Measurements from ENCODE around the gene C2orf81. TPM values are rescaled to one million over a fixed set of nuclear protein-coding genes. Genes with fewer than 3 reads are reported as not detected.
A peak's percentile ranks its signal among the peaks of the same experiment; 100 is the strongest.

Gene C2orf81
- total RNA-seq, 1 donor from 2014 or later = 2.1 TPM

DNA sequence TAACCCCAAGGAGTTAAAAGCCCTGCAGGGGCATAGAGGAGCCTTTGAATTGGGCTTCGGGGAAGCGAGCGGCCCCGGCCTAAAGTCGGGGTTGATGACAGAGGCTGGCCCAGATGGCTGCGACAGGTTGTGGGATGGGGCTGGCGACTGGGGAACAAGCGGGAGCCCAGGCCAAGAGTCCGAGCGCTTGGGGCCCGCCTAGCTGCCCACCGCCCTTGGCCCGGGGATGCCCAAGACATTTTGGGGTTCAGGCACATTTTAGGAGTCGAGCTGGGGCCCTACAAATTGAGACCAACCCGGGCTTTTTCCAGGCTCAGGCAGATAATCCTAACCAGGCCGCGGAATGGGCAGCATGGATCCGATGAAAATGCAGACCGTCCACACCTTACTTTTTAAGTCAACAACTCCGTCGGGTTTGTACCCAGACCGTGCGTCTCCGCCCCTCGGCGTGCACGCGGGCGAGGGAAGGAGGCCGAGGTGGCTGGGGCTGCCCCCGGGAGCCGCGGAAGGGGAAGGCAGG lies 19.8 kb upstream of the C2orf81 start:
- no peaks in the 10 kb centered on the region for H3K36me3 ChIP-seq (ENCODE audit: insufficient read depth, low read length)
- no peak overlapping the region for H3K9ac ChIP-seq (ENCODE audit: low read length)
- peaks cover 10% of the 10 kb centered on the region for H3K27me3 ChIP-seq (ENCODE audit: insufficient read depth, low read length)
- peak overlapping the region; percentile 58 for H3K27ac Mint-ChIP-seq (ENCODE audit: unreplicated experiment)
- H3K4me1 ChIP-seq (ENCODE audit: insufficient read depth, low read length) = peaks cover 50% of the 10 kb centered on the region
- H3K4me2 ChIP-seq (ENCODE audit: low read length) = peak overlapping the region; percentile 96
- peaks cover 32% of the 10 kb centered on the region for H3K4me1 Mint-ChIP-seq (ENCODE audit: low read depth, unreplicated experiment)
- DNase-seq (ENCODE audit: low read depth) = no peak
- TF ChIP-seq, protein P1, sequence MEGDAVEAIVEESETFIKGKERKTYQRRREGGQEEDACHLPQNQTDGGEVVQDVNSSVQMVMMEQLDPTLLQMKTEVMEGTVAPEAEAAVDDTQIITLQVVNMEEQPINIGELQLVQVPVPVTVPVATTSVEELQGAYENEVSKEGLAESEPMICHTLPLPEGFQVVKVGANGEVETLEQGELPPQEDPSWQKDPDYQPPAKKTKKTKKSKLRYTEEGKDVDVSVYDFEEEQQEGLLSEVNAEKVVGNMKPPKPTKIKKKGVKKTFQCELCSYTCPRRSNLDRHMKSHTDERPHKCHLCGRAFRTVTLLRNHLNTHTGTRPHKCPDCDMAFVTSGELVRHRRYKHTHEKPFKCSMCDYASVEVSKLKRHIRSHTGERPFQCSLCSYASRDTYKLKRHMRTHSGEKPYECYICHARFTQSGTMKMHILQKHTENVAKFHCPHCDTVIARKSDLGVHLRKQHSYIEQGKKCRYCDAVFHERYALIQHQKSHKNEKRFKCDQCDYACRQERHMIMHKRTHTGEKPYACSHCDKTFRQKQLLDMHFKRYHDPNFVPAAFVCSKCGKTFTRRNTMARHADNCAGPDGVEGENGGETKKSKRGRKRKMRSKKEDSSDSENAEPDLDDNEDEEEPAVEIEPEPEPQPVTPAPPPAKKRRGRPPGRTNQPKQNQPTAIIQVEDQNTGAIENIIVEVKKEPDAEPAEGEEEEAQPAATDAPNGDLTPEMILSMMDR (IDR thresholded peaks at IDR 0.05; ENCODE audit: insufficient read depth, low read depth, low read length) = no peak
- TF ChIP-seq EZH2 (IDR thresholded peaks at IDR 0.05; ENCODE audit: insufficient read depth, low read length) = no peak
- H3K36me3 Mint-ChIP-seq (ENCODE audit: low read depth, unreplicated experiment) = peaks cover 2% of the 10 kb centered on the region
- H3K9me3 Mint-ChIP-seq (ENCODE audit: unreplicated experiment) = no peaks in the 10 kb centered on the region
- peak overlapping the region; percentile 87 for H3K4me3 Mint-ChIP-seq (ENCODE audit: unreplicated experiment)
- peak overlapping the region; percentile 80 for H2AFZ ChIP-seq (ENCODE audit: low read depth, low read length)
- no peak overlapping the region for H3K27ac ChIP-seq (ENCODE audit: low read depth, low read length)
- no peaks in the 10 kb centered on the region for H3K9me3 ChIP-seq (ENCODE audit: insufficient read depth, low read depth, low read length)
- peaks cover 28% of the 10 kb centered on the region for H4K20me1 ChIP-seq (ENCODE audit: insufficient read depth, low read length)
- H3K4me3 ChIP-seq (ENCODE audit: insufficient read depth, low read depth, low read length) = no peak overlapping the region
- H3K27me3 Mint-ChIP-seq (ENCODE audit: low read depth, unreplicated experiment) = peaks cover 1% of the 10 kb centered on the region
- H3K79me2 ChIP-seq (ENCODE audit: insufficient read depth, low read length) = peaks cover 30% of the 10 kb centered on the region
- no peak for FAIRE-seq

DNA sequence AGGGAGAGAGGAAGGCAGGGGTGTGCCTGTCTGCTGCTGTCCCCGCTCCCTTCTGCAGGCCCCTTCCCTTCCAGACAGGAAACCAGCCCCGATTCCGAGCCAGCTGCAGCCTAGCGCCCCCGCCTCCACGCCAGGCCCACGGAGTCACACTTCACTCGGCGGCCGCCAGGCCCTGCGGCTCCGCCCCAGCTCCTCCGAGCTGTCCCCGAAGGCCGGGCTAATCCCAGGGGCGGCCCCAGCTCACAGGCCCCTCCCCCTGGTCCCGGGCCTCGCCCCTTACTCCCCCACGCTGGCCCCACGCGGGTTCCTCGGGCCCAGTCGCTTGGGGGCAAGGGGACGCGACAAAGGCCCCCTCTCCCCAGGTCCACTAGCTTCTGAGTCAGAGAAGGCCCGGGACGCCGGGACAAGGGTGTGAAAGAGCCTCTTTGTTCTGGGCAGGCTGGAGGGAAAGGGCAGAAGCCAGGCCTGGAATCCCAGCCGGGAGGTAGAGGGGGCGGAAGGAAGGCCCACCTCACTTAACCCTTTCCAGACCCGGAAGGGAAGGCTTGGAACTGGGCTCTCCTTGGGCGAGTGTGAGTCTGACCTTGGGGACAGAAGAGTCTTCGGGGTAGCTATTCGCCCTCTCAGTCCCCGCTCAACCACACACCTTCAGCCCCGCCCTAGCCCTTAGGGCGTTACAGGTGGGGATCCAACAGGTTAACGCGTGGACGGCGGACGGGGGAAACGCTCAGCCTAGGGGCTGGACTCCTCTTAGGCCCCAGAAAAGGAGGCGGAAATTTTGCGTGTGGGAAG lies 19.2 kb upstream of the C2orf81 start:
- Histone ChIP-seq H3K4me1 (ENCODE audit: insufficient read depth, low read length) (peaks cover 50% of the 10 kb centered on the region), H3K27ac (ENCODE audit: low read depth, low read length) (peak overlapping the region; percentile 27), H3K9me3 (ENCODE audit: insufficient read depth, low read depth, low read length) (no peaks in the 10 kb centered on the region), H3K79me2 (ENCODE audit: insufficient read depth, low read length) (peaks cover 30% of the 10 kb centered on the region), H4K20me1 (ENCODE audit: insufficient read depth, low read length) (peaks cover 30% of the 10 kb centered on the region), H3K36me3 (ENCODE audit: insufficient read depth, low read length) (no peaks in the 10 kb centered on the region), H3K4me2 (ENCODE audit: low read length) (peak overlapping the region; percentile 96), H3K4me3 (ENCODE audit: insufficient read depth, low read depth, low read length) (peak overlapping the region; percentile 75), H3K27me3 (ENCODE audit: insufficient read depth, low read length) (peaks cover 10% of the 10 kb centered on the region), H3K9ac (ENCODE audit: low read length) (peak overlapping the region; percentile 81), H2AFZ (ENCODE audit: low read depth, low read length) (peak overlapping the region; percentile 80)
- Mint-ChIP-seq H3K4me3 (ENCODE audit: unreplicated experiment) (peak overlapping the region; percentile 90), H3K27ac (ENCODE audit: unreplicated experiment) (peak overlapping the region; percentile 88), H3K4me1 (ENCODE audit: low read depth, unreplicated experiment) (peaks cover 34% of the 10 kb centered on the region), H3K27me3 (ENCODE audit: low read depth, unreplicated experiment) (peaks cover 1% of the 10 kb centered on the region), H3K9me3 (ENCODE audit: unreplicated experiment) (no peaks in the 10 kb centered on the region), H3K36me3 (ENCODE audit: low read depth, unreplicated experiment) (peaks cover 4% of the 10 kb centered on the region)
- no peak for TF ChIP-seq EZH2 (IDR thresholded peaks at IDR 0.05; ENCODE audit: insufficient read depth, low read length)
- TF ChIP-seq, protein P1 (IDR thresholded peaks at IDR 0.05; ENCODE audit: insufficient read depth, low read depth, low read length) = no peak
- peak; percentile 64 for DNase-seq (ENCODE audit: low read depth)
- no peak for FAIRE-seq
